CD4-positive, alpha-beta T cell (primary cell): ENCODE measurements around the gene ERN1. TPM values are rescaled to one million over a fixed set of nuclear protein-coding genes. Genes with fewer than 3 reads are reported as not detected.

Experiments used
- ATAC-seq: fragments of 200-7000 bp; cut with Tn5 transposase; one replicate; pipeline ENCODE4 v1.10.0; 2022; ENCODE audit warnings: mild to moderate bottlenecking; ENCODE audit not compliant: poor library complexity
- CTCF ChIA-PET: fragments of 350-600 bp; sonication (Branson Sonifier 250); formaldehyde crosslinking; loops from one replicate; lab custom pipeline; 2021; ENCODE audit warnings: antibody characterized with exemption, inconsistent platforms; lab: Charles Lee
- POLR2A ChIA-PET: fragments of 350-600 bp; sonication (Branson Sonifier 250); formaldehyde crosslinking; loops from one replicate; lab custom pipeline; 2021; ENCODE audit warnings: antibody characterized with exemption, inconsistent platforms; lab: Charles Lee
- DNase-seq, 14 experiments: peaks; one replicate each; pipeline ENCODE4 v3.0.0-alpha.2; 2013 to 2020; ENCODE audit warnings: mixed read lengths in 2 of 14
- H3K27ac ChIP-seq, 2 donors: one replicate each; pipeline versions ENCODE4 v1.5.1 to v1.7.0; 2013; ENCODE audit warnings: low read length in 2 of 2, low read depth in 1 of 2, mild to moderate bottlenecking in 1 of 2
- H3K27me3 ChIP-seq, 2 experiments: 1 replicate in 1 of 2; 2 replicates in 1 of 2; pipeline versions ENCODE4 v1.6.1 to v1.7.0; 2013; ENCODE audit warnings: low read length in 2 of 2, control low read depth in 1 of 2, mild to moderate bottlenecking in 1 of 2, moderate library complexity in 1 of 2; ENCODE audit not compliant: insufficient read depth in 2 of 2, control insufficient read depth in 1 of 2
- H3K36me3 ChIP-seq: one replicate; pipeline ENCODE4 v1.6.1; 2013; ENCODE audit warnings: low read length, control low read depth; ENCODE audit not compliant: insufficient read depth
- H3K4me1 ChIP-seq: one replicate; pipeline ENCODE4 v1.6.1; 2013; ENCODE audit warnings: low read length, control low read depth; ENCODE audit not compliant: insufficient read depth
- H3K4me3 ChIP-seq: one replicate; pipeline ENCODE4 v1.5.1; 2013; ENCODE audit warnings: mild to moderate bottlenecking, low read length, moderate library complexity
- H3K9me3 ChIP-seq, 2 experiments: 1 replicate in 1 of 2; 2 replicates in 1 of 2; pipeline versions ENCODE4 v1.6.1 to v1.7.0; 2013; ENCODE audit warnings: low read length in 2 of 2, mild to moderate bottlenecking in 2 of 2, control low read depth in 1 of 2, moderate library complexity in 1 of 2; ENCODE audit not compliant: control insufficient read depth in 1 of 2, insufficient read depth in 1 of 2
- H3K27ac Mint-ChIP-seq: one replicate; pipeline ENCODE4 v1.8.0; 2020; ENCODE audit warnings: mixed read lengths
- H3K27me3 Mint-ChIP-seq: one replicate; pipeline ENCODE4 v1.8.0; 2021; ENCODE audit warnings: mixed read lengths
- H3K36me3 Mint-ChIP-seq: one replicate; pipeline ENCODE4 v1.8.0; 2021; ENCODE audit warnings: low read depth, mixed read lengths
- H3K4me1 Mint-ChIP-seq: one replicate; pipeline ENCODE4 v1.8.0; 2021; ENCODE audit warnings: low read depth, mixed read lengths
- H3K4me3 Mint-ChIP-seq: one replicate; pipeline ENCODE4 v1.8.0; 2020; ENCODE audit warnings: mild to moderate bottlenecking, mixed read lengths
- H3K9me3 Mint-ChIP-seq: one replicate; pipeline ENCODE4 v1.8.0; 2020; ENCODE audit warnings: mixed read lengths
- CTCF ChIP-seq: fragments of 200-600 bp; IDR thresholded peaks from one replicate; pipeline ENCODE4 v1.8.0; 2022; ENCODE audit warnings: antibody characterized with exemption, mild to moderate bottlenecking
- intact Hi-C, 2 experiments: fragments of 100-400 bp; cut with DNase I in 1 of 2; cut with micrococcal nuclease in 1 of 2; formaldehyde crosslinking; loops; one replicate each; pipeline versions ENCODE4 v1.15.1 to v1.9.0; 2023 to 2025; cut with DNase I, micrococcal nuclease
- total RNA-seq, 174 experiments: library from RNA in 2 of 174; stranded (reverse) in 2 of 174; gene quantifications; one replicate each; pipeline ENCODE4 v1.2.3 and lab custom pipeline; 2021 to 2026

The ERN1 gene
- total RNA-seq, 2 experiments from 2014 or later, result 62.7 to 67.8 TPM

GRCh38 chr17:64158406-64158805 lies 28.5 kb upstream of the ERN1 start:
- Histone ChIP-seq H3K4me1 (no peaks in the 10 kb centered on the region), H3K27ac (no peak overlapping the region), H3K9me3 (no peaks in the 10 kb centered on the region), H3K27me3 (no peaks in the 10 kb centered on the region), H3K4me3 (no peak overlapping the region), H3K36me3 (peaks cover 8% of the 10 kb centered on the region)
- no peaks in the 10 kb centered on the region for H3K27me3 Mint-ChIP-seq
- no peak for DNase-seq
- H3K4me1 Mint-ChIP-seq, result peaks cover 7% of the 10 kb centered on the region
- no peaks in the 10 kb centered on the region for H3K9me3 Mint-ChIP-seq
- POLR2A ChIA-PET, result no interaction called here
- H3K27ac Mint-ChIP-seq, result no peak overlapping the region
- intact Hi-C loops, result no loop called here
- H3K4me3 Mint-ChIP-seq, result no peak overlapping the region
- no peak for TF ChIP-seq CTCF
- H3K36me3 Mint-ChIP-seq, result peaks cover 18% of the 10 kb centered on the region
- ATAC-seq, result no peak
- CTCF ChIA-PET, result no interaction called here

GRCh38 chr17:64157669-64158180 lies 27.8 kb upstream of the ERN1 start:
- Histone ChIP-seq H3K4me1 (no peaks in the 10 kb centered on the region), H3K27me3 (no peaks in the 10 kb centered on the region), H3K9me3 (no peaks in the 10 kb centered on the region), H3K4me3 (no peak overlapping the region), H3K27ac (no peak overlapping the region), H3K36me3 (peaks cover 14% of the 10 kb centered on the region)
- POLR2A ChIA-PET, result no interaction called here
- no peak for ATAC-seq
- CTCF ChIA-PET, result no interaction called here
- no peak for DNase-seq
- peaks cover 25% of the 10 kb centered on the region for H3K36me3 Mint-ChIP-seq
- H3K4me3 Mint-ChIP-seq, result no peak overlapping the region
- no peaks in the 10 kb centered on the region for H3K9me3 Mint-ChIP-seq
- intact Hi-C loops, result no loop called here
- no peak for TF ChIP-seq CTCF
- H3K4me1 Mint-ChIP-seq, result peaks cover 7% of the 10 kb centered on the region
- no peaks in the 10 kb centered on the region for H3K27me3 Mint-ChIP-seq
- no peak overlapping the region for H3K27ac Mint-ChIP-seq

- H3K36me3 ChIP-seq, result peaks cover 22% of the 10 kb centered on the region
- H3K27ac Mint-ChIP-seq, result no peak overlapping the region
- peaks cover 30% of the 10 kb centered on the region for H3K36me3 Mint-ChIP-seq
- H3K9me3 Mint-ChIP-seq, result no peaks in the 10 kb centered on the region
- no peak overlapping the region for H3K4me3 ChIP-seq
- H3K9me3 ChIP-seq, result no peaks in the 10 kb centered on the region
- DNase-seq (no peak), ATAC-seq (no peak)
- TF ChIP-seq CTCF, result no peak
- H3K4me1 Mint-ChIP-seq, result peaks cover 2% of the 10 kb centered on the region
- no peaks in the 10 kb centered on the region for H3K27me3 Mint-ChIP-seq
- POLR2A ChIA-PET, result no interaction called here
- H3K27me3 ChIP-seq, result no peaks in the 10 kb centered on the region
- H3K27ac ChIP-seq, result no peak overlapping the region
- CTCF ChIA-PET, result no interaction called here
- intact Hi-C loops, result no loop called here
- H3K4me3 Mint-ChIP-seq, result no peak overlapping the region
- H3K4me1 ChIP-seq, result no peaks in the 10 kb centered on the region
These were observed 26.7 kb upstream of the ERN1 start for GRCh38 chr17:64156670-64157069.
